Liver (tissue), 3 donors: ENCODE measurements around the gene RASL11A.

Source experiments
- CTCF ChIP-seq: fragments of 150-350 bp; IDR thresholded peaks from 2 replicates; pipeline ENCODE4 v1.5.1; 2017; ENCODE audit warnings: improper control_type of control experiment, low read depth, low read length; ENCODE audit not compliant: missing input control
- HNF4A ChIP-seq, 2 donors: conservative IDR thresholded peaks; 2 replicates each; pipeline ENCODE4 v1.6.1; 2016; ENCODE audit warnings: antibody characterized with exemption in 2 of 2, mild to moderate bottlenecking in 2 of 2
- SP1 ChIP-seq: IDR thresholded peaks from 2 replicates; pipeline ENCODE4 v1.6.1; 2018; ENCODE audit warnings: antibody characterized with exemption, mild to moderate bottlenecking
- donor health status: healthy.
- donor health status: healthy.

- TF ChIP-seq CTCF: no peak
- TF ChIP-seq SP1: no peak
- no peak for TF ChIP-seq HNF4A (conservative IDR thresholded peaks at IDR 0.05)
These were observed 35.7 kb downstream of the RASL11A start for GRCh38 chr13:27306364-27306763.
